Measurements from ENCODE around the gene NT5DC1. TPM values are rescaled to one million over a fixed set of nuclear protein-coding genes. Genes with fewer than 3 reads are reported as not detected.
A peak's percentile ranks its signal among the peaks of the same experiment; 100 is the strongest.

NT5DC1 gene
- total and polyA plus RNA-seq, 3 donors from 2014 or later: 10.7 to 28.2 (median 22.8) TPM

- DNase-seq: no peak
- no peak overlapping the region for H3K4me3 ChIP-seq
- intact Hi-C loops (cut with DNase I; ENCODE audit: low total_unique reads): no loop called here
- no peaks in the 10 kb centered on the region for H3K36me3 ChIP-seq (ENCODE audit: low read depth, missing control alignments)
- TF ChIP-seq, protein P1, sequence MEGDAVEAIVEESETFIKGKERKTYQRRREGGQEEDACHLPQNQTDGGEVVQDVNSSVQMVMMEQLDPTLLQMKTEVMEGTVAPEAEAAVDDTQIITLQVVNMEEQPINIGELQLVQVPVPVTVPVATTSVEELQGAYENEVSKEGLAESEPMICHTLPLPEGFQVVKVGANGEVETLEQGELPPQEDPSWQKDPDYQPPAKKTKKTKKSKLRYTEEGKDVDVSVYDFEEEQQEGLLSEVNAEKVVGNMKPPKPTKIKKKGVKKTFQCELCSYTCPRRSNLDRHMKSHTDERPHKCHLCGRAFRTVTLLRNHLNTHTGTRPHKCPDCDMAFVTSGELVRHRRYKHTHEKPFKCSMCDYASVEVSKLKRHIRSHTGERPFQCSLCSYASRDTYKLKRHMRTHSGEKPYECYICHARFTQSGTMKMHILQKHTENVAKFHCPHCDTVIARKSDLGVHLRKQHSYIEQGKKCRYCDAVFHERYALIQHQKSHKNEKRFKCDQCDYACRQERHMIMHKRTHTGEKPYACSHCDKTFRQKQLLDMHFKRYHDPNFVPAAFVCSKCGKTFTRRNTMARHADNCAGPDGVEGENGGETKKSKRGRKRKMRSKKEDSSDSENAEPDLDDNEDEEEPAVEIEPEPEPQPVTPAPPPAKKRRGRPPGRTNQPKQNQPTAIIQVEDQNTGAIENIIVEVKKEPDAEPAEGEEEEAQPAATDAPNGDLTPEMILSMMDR (IDR thresholded peaks at IDR 0.05): no peak
- no peak for TF ChIP-seq POLR2A (IDR thresholded peaks at IDR 0.05)
- WGBS, 2 donors: 84 to 87% methylated on average over 3 of the region's 3 CpGs
- no peaks in the 10 kb centered on the region for H3K4me1 ChIP-seq
- no peaks in the 10 kb centered on the region for H3K9me3 ChIP-seq
- H3K27ac ChIP-seq: no peak overlapping the region
- H3K27me3 ChIP-seq: no peaks in the 10 kb centered on the region
These were observed 122.7 kb downstream of the NT5DC1 start for GRCh38 chr6:116223355-116223754.

GRCh38 chr6:116229287-116229913 is 128.7 kb downstream of the NT5DC1 start:
- intact Hi-C loops (cut with DNase I; ENCODE audit: low total_unique reads): no loop called here
- H3K36me3 ChIP-seq (ENCODE audit: low read depth, missing control alignments): no peaks in the 10 kb centered on the region
- WGBS, 2 donors: 45 to 57% methylated on average over 15 to 17 of the region's 17 CpGs
- H3K27ac ChIP-seq: peak overlapping the region in 1 of 2 donors; percentile 39
- H3K4me3 ChIP-seq: peak overlapping the region in 1 of 2 donors; percentile 29
- DNase-seq: peak; percentile 95
- TF ChIP-seq, protein P1 (IDR thresholded peaks at IDR 0.05): no peak
- TF ChIP-seq POLR2A (IDR thresholded peaks at IDR 0.05): no peak
- no peaks in the 10 kb centered on the region for H3K27me3 ChIP-seq
- H3K9me3 ChIP-seq: no peaks in the 10 kb centered on the region
- H3K4me1 ChIP-seq: no peaks in the 10 kb centered on the region

GRCh38 chr6:116234689-116235088 is 134.0 kb downstream of the NT5DC1 start:
- H3K4me3 ChIP-seq: no peak overlapping the region
- DNase-seq: no peak
- H3K4me1 ChIP-seq: no peaks in the 10 kb centered on the region
- H3K27me3 ChIP-seq: no peaks in the 10 kb centered on the region
- no peaks in the 10 kb centered on the region for H3K36me3 ChIP-seq (ENCODE audit: low read depth, missing control alignments)
- no peak overlapping the region for H3K27ac ChIP-seq
- TF ChIP-seq POLR2A (IDR thresholded peaks at IDR 0.05): no peak
- TF ChIP-seq, protein P1 (IDR thresholded peaks at IDR 0.05): no peak
- no peaks in the 10 kb centered on the region for H3K9me3 ChIP-seq
- 89 to 94% methylated on average over 3 of the region's 3 CpGs for WGBS, 2 donors
- intact Hi-C loops (cut with DNase I; ENCODE audit: low total_unique reads): no loop called here

DNA sequence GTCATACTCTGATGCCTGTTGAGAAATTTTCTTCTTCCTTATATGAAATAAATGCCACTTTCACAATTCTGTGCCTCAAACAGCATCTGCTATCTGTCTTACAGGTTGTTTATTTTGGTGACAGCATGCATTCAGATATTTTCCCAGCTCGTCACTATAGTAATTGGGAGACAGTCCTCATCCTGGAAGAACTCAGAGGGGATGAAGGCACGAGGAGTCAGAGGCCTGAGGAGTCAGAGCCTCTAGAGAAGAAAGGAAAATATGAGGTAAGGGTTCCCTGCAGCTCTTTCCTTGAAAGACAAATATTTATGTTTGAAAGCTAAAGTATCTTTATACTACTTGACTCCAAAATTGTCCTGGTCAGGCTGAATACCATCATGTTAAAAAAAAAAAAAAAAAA is 137.4 kb downstream of the NT5DC1 start:
- intact Hi-C loops (cut with DNase I; ENCODE audit: low total_unique reads): no loop called here
- 73 to 90% methylated on average over 2 of the region's 2 CpGs for WGBS, 2 donors
- Histone ChIP-seq H3K4me3 (no peak overlapping the region), H3K4me1 (no peaks in the 10 kb centered on the region), H3K9me3 (no peaks in the 10 kb centered on the region), H3K27me3 (no peaks in the 10 kb centered on the region), H3K36me3 (ENCODE audit: low read depth, missing control alignments) (no peaks in the 10 kb centered on the region), H3K27ac (no peak overlapping the region)
- DNase-seq: no peak
- TF ChIP-seq, protein P1 (IDR thresholded peaks at IDR 0.05): no peak
- no peak for TF ChIP-seq POLR2A (IDR thresholded peaks at IDR 0.05)

DNA sequence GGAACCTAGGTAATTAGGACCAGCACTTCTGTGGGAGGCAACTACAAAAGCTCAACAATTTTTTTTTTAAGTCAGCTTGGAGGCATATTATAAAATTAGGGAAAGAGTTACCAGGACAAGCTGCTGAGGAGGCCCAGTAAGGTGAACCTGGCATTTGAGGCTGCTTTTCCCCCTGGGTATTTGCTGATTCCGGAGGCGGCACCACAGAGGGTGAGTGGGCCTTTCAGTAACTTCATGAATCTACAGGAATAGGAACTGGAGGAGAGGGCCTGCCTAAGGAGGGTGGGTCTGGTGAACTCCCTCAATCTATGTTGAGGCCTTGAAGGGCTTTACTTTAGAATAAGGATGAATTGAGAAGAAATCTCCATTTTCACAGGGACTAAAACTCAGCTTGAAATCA is 138.6 kb downstream of the NT5DC1 start:
- no peak for DNase-seq
- H3K9me3 ChIP-seq: no peaks in the 10 kb centered on the region
- no peak overlapping the region for H3K27ac ChIP-seq
- intact Hi-C loops (cut with DNase I; ENCODE audit: low total_unique reads): no loop called here
- H3K36me3 ChIP-seq (ENCODE audit: low read depth, missing control alignments): no peaks in the 10 kb centered on the region
- H3K4me1 ChIP-seq: no peaks in the 10 kb centered on the region
- no peak for TF ChIP-seq POLR2A (IDR thresholded peaks at IDR 0.05)
- TF ChIP-seq, protein P1 (IDR thresholded peaks at IDR 0.05): no peak
- WGBS, 2 donors: 97 to 100% methylated on average over 2 of the region's 2 CpGs
- H3K27me3 ChIP-seq: no peaks in the 10 kb centered on the region
- H3K4me3 ChIP-seq: no peak overlapping the region
